HS-27A (cell line): Measurements from ENCODE around the gene SDS.

ENCODE experiments used
- DNase-seq: peaks from one replicate; pipeline ENCODE4 v3.0.0-alpha.2; 2012; ENCODE audit warnings: low read depth, missing footprints

The SDS gene

DNA sequence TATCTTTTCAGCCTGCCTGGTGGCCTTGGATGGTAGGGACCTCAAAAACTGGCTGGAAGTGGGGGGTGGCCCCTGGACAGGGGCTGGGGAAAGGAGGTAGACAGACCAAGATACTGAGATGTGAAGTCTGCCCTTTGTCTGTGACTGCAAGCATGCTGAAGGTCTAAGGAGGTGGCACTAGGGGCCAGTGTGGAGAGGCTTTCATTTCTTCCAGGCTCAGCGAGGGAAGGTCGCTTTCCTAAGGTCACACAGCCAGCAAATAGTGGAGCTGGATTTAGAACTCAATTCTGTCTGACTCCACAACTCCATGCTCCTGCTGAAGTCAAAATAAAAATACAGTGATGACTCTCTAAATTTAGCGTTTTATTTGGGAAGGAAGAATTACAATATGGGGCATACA, 56.6 kb downstream of the SDS start:
- no peak for DNase-seq

GRCh38 chr12:113346353-113346752, 57.3 kb downstream of the SDS start:
- DNase-seq: no peak

DNA sequence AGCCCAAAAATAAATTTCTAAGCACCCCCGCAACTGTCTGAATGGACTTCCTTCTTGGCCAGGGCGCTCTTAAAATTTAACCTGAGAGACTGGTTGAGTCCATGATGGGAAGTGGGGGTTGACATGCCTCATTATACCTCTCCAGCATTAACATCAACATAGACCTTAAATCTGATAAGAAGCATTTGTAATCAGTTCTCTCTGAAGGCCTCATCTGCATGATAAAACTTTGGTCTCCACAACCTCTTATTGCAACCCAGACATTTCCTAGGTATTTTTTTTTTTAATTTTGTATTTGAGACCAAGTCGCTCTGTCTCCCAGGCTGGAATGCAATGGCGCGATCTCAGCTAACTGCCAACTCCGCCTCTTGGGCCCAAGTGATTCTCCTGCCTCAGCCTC, 58.4 kb downstream of the SDS start:
- DNase-seq: no peak
